Measurements from ENCODE around the gene ELP5. TPM values are rescaled to one million over a fixed set of nuclear protein-coding genes. Genes with fewer than 3 reads are reported as not detected.

The ELP5 gene
- total and polyA plus RNA-seq, 2 donors (not counting 3 experiments of a cell fraction or from before 2014, with no cell fraction given) = 44.4 to 54.7 TPM

DNA sequence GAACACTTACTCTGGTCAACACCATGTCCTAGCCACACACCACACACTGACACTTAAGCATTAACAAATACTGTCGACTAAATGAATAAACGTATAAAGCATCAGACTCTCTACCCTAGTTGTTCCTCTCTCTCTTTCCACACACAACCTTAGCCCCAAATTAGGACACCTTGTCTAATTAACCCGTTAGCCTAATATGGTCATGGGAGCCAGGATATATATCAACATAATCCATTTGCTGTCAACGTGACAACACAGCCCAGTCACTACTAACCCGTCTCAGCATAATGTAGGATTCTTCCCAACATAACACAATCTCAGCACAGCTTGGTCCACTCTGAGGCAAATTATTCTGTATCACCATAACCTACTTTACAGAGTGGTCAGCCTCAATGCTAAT is 19.9 kb upstream of the ELP5 start:
- peaks cover 8% of the 10 kb centered on the region for H3K4me1 ChIP-seq (ENCODE audit: control insufficient read depth, extremely low read depth, insufficient read depth, low read length)
- TF ChIP-seq MYC (IDR thresholded peaks at IDR 0.05; ENCODE audit: low read depth, low read length) (no peak), JUN (IDR thresholded peaks at IDR 0.05; ENCODE audit: borderline replicate concordance, insufficient read depth, insufficient read length, low read depth) (no peak), EZH2 (IDR thresholded peaks at IDR 0.05; ENCODE audit: borderline replicate concordance, low read depth, low read length, severe bottlenecking) (no peak), FOS (IDR thresholded peaks at IDR 0.05; ENCODE audit: borderline replicate concordance, insufficient read depth, low read length) (no peak), GATA2 (IDR thresholded peaks at IDR 0.05; ENCODE audit: insufficient read depth, insufficient read length, low read depth, low read length) (no peak), POLR2A (IDR thresholded peaks at IDR 0.05; ENCODE audit: low read depth, low read length) (no peak), MAX (IDR thresholded peaks at IDR 0.05; ENCODE audit: insufficient read depth, insufficient read length) (no peak), POLR2AphosphoS5 (IDR thresholded peaks at IDR 0.05; ENCODE audit: insufficient read depth, low read depth, low read length) (no peak)
- TF ChIP-seq, protein P1, sequence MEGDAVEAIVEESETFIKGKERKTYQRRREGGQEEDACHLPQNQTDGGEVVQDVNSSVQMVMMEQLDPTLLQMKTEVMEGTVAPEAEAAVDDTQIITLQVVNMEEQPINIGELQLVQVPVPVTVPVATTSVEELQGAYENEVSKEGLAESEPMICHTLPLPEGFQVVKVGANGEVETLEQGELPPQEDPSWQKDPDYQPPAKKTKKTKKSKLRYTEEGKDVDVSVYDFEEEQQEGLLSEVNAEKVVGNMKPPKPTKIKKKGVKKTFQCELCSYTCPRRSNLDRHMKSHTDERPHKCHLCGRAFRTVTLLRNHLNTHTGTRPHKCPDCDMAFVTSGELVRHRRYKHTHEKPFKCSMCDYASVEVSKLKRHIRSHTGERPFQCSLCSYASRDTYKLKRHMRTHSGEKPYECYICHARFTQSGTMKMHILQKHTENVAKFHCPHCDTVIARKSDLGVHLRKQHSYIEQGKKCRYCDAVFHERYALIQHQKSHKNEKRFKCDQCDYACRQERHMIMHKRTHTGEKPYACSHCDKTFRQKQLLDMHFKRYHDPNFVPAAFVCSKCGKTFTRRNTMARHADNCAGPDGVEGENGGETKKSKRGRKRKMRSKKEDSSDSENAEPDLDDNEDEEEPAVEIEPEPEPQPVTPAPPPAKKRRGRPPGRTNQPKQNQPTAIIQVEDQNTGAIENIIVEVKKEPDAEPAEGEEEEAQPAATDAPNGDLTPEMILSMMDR (IDR thresholded peaks at IDR 0.05; ENCODE audit: extremely low read depth in 1 of 2, insufficient read depth in 1 of 2, low read depth in 1 of 2, low read length in 2 of 2) = no peak
- dilution Hi-C loops (cut with MboI; ENCODE audit: extremely low pct_ligation_motif_present, low sequenced_read_pairs) (no loop called here), intact Hi-C loops (cut with micrococcal nuclease) (no loop called here)
- ChIA-PET POLR2A (interaction anchor here (0.7 kb wide), 1 partner anchor 13 kb away, joined by 6 read pairs; the partner anchor contains the start of genes ACADVL and DLG4), CTCF (interaction anchor here (2.8 kb wide), 1 partner anchor 11 kb away, joined by 13 read pairs; no protein-coding TSS in a partner anchor)
- no peak for DNase-seq (ENCODE audit: low read depth, low spot score)
- no peaks in the 10 kb centered on the region for H3K27me3 ChIP-seq (ENCODE audit: control insufficient read depth in 2 of 2, insufficient read depth in 2 of 2, low read length in 2 of 2)
- H4K20me1 ChIP-seq (replicated peaks; ENCODE audit: control insufficient read depth, extremely low read depth, insufficient read depth, low read length) = peaks cover 4% of the 10 kb centered on the region
- no peak overlapping the region for H2AFZ ChIP-seq (ENCODE audit: low read depth, low read length)
- FAIRE-seq = no peak
- no peak overlapping the region for H3K27ac ChIP-seq (ENCODE audit: insufficient read depth, low read depth, low read length)
- peak overlapping the region; percentile 54 for H3K4me2 ChIP-seq (ENCODE audit: insufficient read depth, low read length)
- peak overlapping the region in 1 of 3 experiments; percentile 6 for H3K4me3 ChIP-seq (replicated peaks in 1 of 3; ENCODE audit: insufficient read depth in 1 of 3, low read depth in 1 of 3, low read length in 3 of 3)
- no peaks in the 10 kb centered on the region for H3K9me1 ChIP-seq (replicated peaks; ENCODE audit: control insufficient read depth, extremely low read depth, insufficient read depth, low read length)
- H3K79me2 ChIP-seq (ENCODE audit: control insufficient read depth, insufficient read depth, low read length) = peaks cover 53% of the 10 kb centered on the region
- H3K9ac ChIP-seq (replicated peaks; ENCODE audit: extremely low read depth, insufficient read depth, low read length) = no peak overlapping the region
- peaks cover 21 to 45% of the 10 kb centered on the region in 2 experiments for H3K36me3 ChIP-seq (ENCODE audit: control insufficient read depth in 2 of 2, extremely low read depth in 1 of 2, insufficient read depth in 2 of 2, low read length in 2 of 2)
- no TSS peak for BruUV-seq (replicated peaks)
- no peaks in the 10 kb centered on the region for H3K9me3 ChIP-seq (replicated peaks; ENCODE audit: control insufficient read depth, insufficient read depth, low read length)
